Uterus (tissue), 2 donors: ENCODE measurements around the gene SYNE1.

Experiments
- CTCF ChIP-seq, 4 experiments: fragments of 200-600 bp in 2 of 4; fragments of 450-650 bp in 2 of 4; sonication (generic) in 2 of 4; IDR thresholded peaks; one replicate each; pipeline ENCODE4 v1.5.1; 2016 to 2019; ENCODE audit warnings: antibody characterized with exemption in 4 of 4, mild to moderate bottlenecking in 2 of 4, moderate library complexity in 1 of 4
- POLR2A ChIP-seq, 2 donors: fragments of 450-650 bp; IDR thresholded peaks; one replicate each; pipeline ENCODE4 v1.6.1; 2016; ENCODE audit warnings: antibody characterized with exemption in 2 of 2, mild to moderate bottlenecking in 1 of 2, moderate library complexity in 1 of 2

GRCh38 chr6:152496731-152497130 is 140.4 kb downstream of the SYNE1 start:
- TF ChIP-seq CTCF (IDR thresholded peaks at IDR 0.05) (no peak), POLR2A (IDR thresholded peaks at IDR 0.05) (no peak)
